ENCODE results near the gene MIPEP. TPM values are rescaled to one million over a fixed set of nuclear protein-coding genes. Genes with fewer than 3 reads are reported as not detected.

MIPEP gene
- total RNA-seq, 1 experiment from 2014 or later = 25.4 TPM

DNA sequence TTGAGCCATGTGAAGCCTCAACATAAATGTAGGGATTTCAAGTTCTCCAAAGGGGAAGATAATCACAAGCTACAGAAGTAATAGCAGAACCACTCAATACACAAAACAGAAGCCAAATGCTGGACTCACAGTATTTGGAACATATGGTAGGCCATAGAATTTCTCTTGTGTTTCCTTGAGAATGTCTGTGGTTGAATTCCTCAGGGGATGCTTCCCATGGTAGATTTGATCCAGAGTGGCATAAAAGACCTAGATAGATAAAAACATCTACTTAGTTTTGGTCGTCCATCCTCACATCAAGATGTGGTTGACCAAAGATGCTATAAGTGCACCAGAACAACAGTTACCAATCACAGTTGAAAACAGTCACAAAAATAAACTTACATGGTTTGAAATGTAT, 83.4 kb downstream of the MIPEP start:
- no peak for DNase-seq (ENCODE audit: low spot score)
- CTCF ChIA-PET = no interaction called here
- BruUV-seq (replicated peaks) = no TSS peak
- TF ChIP-seq CTCF (conservative IDR thresholded peaks at IDR 0.05; ENCODE audit: low read depth, low read length) (no peak), EZH2 (IDR thresholded peaks at IDR 0.05; ENCODE audit: borderline replicate concordance, low read depth, low read length, poor library complexity, severe bottlenecking) (no peak)
- Histone ChIP-seq H3K27ac (ENCODE audit: low read depth, low read length, poor library complexity, severe bottlenecking) (no peak overlapping the region), H3K36me3 (ENCODE audit: insufficient read depth, low read length, poor library complexity, severe bottlenecking) (no peaks in the 10 kb centered on the region), H3K27me3 (replicated peaks; ENCODE audit: insufficient read depth, low read depth, low read length, poor library complexity) (no peaks in the 10 kb centered on the region), H3K9me3 (ENCODE audit: low read depth, low read length, poor library complexity, severe bottlenecking) (no peaks in the 10 kb centered on the region), H3K4me3 (ENCODE audit: low read depth, low read length, poor library complexity, severe bottlenecking) (no peak overlapping the region), H3K4me1 (ENCODE audit: insufficient read depth, low read length, poor library complexity, severe bottlenecking) (no peaks in the 10 kb centered on the region)
- POLR2A ChIA-PET (ENCODE audit: low non-redundant PET) = no interaction called here
- intact Hi-C loops (cut with micrococcal nuclease; ENCODE audit: unreplicated experiment) = no loop called here

- BruUV-seq (replicated peaks) = no TSS peak
- intact Hi-C loops (cut with micrococcal nuclease; ENCODE audit: unreplicated experiment) = no loop called here
- Histone ChIP-seq H3K4me1 (ENCODE audit: insufficient read depth, low read length, poor library complexity, severe bottlenecking) (no peaks in the 10 kb centered on the region), H3K36me3 (ENCODE audit: insufficient read depth, low read length, poor library complexity, severe bottlenecking) (no peaks in the 10 kb centered on the region), H3K27ac (ENCODE audit: low read depth, low read length, poor library complexity, severe bottlenecking) (no peak overlapping the region), H3K9me3 (ENCODE audit: low read depth, low read length, poor library complexity, severe bottlenecking) (no peaks in the 10 kb centered on the region), H3K27me3 (replicated peaks; ENCODE audit: insufficient read depth, low read depth, low read length, poor library complexity) (no peaks in the 10 kb centered on the region), H3K4me3 (ENCODE audit: low read depth, low read length, poor library complexity, severe bottlenecking) (no peak overlapping the region)
- DNase-seq (ENCODE audit: low spot score) = no peak
- POLR2A ChIA-PET (ENCODE audit: low non-redundant PET) = no interaction called here
- CTCF ChIA-PET = no interaction called here
- no peak for TF ChIP-seq EZH2 (IDR thresholded peaks at IDR 0.05; ENCODE audit: borderline replicate concordance, low read depth, low read length, poor library complexity, severe bottlenecking)
- TF ChIP-seq CTCF (conservative IDR thresholded peaks at IDR 0.05; ENCODE audit: low read depth, low read length) = no peak
These were observed 84.1 kb downstream of the MIPEP start for GRCh38 chr13:23805122-23805521.

- H3K9me3 ChIP-seq (ENCODE audit: low read depth, low read length, poor library complexity, severe bottlenecking) = no peaks in the 10 kb centered on the region
- TF ChIP-seq CTCF (conservative IDR thresholded peaks at IDR 0.05; ENCODE audit: low read depth, low read length) (no peak), EZH2 (IDR thresholded peaks at IDR 0.05; ENCODE audit: borderline replicate concordance, low read depth, low read length, poor library complexity, severe bottlenecking) (no peak)
- DNase-seq (ENCODE audit: low spot score) = no peak
- no TSS peak for BruUV-seq (replicated peaks)
- ChIA-PET CTCF (no interaction called here), POLR2A (ENCODE audit: low non-redundant PET) (no interaction called here)
- H3K4me1 ChIP-seq (ENCODE audit: insufficient read depth, low read length, poor library complexity, severe bottlenecking) = no peaks in the 10 kb centered on the region
- H3K27ac ChIP-seq (ENCODE audit: low read depth, low read length, poor library complexity, severe bottlenecking) = no peak overlapping the region
- H3K36me3 ChIP-seq (ENCODE audit: insufficient read depth, low read length, poor library complexity, severe bottlenecking) = no peaks in the 10 kb centered on the region
- intact Hi-C loops (cut with micrococcal nuclease; ENCODE audit: unreplicated experiment) = no loop called here
- no peaks in the 10 kb centered on the region for H3K27me3 ChIP-seq (replicated peaks; ENCODE audit: insufficient read depth, low read depth, low read length, poor library complexity)
- no peak overlapping the region for H3K4me3 ChIP-seq (ENCODE audit: low read depth, low read length, poor library complexity, severe bottlenecking)
These were observed 85.0 kb downstream of the MIPEP start for GRCh38 chr13:23804166-23804565.
